HEK293 (cell line): ENCODE data around the gene GDI2.

Experiments used
- CTCF ChIA-PET: fragments of 350-600 bp; formaldehyde crosslinking; extraction: SDS; loops from one replicate; lab custom pipeline; 2021; ENCODE audit warnings: antibody characterized with exemption; lab: Yijun Ruan, JAX
- POLR2A ChIA-PET: fragments of 300-600 bp; formaldehyde crosslinking; extraction: SDS; loops from one replicate; lab custom pipeline; 2020; ENCODE audit warnings: antibody characterized with exemption, inconsistent platforms; lab: Yijun Ruan, JAX
- H3K27ac ChIP-seq: fragments of 200-500 bp; sonication (Bioruptor generic); 2 replicates; pipeline ENCODE4 v1.5.1; 2014; ENCODE audit warnings: low read depth, low read length, control low read depth, inconsistent platforms; ENCODE audit errors: extremely low read depth
- H3K36me3 ChIP-seq, 2 experiments: fragments of 200-500 bp in 1 of 2; sonication (Bioruptor generic) in 1 of 2; 1 replicate in 1 of 2; 2 replicates in 1 of 2; pipeline ENCODE4 v1.5.1; 2014 to 2017; ENCODE audit warnings: inconsistent platforms in 2 of 2, low read length in 2 of 2; ENCODE audit not compliant: control insufficient read depth in 2 of 2, insufficient read depth in 1 of 2
- H3K4me1 ChIP-seq: fragments of 200-500 bp; sonication (Bioruptor generic); 2 replicates; pipeline ENCODE4 v1.5.1; 2014; ENCODE audit warnings: mild to moderate bottlenecking, low read length, inconsistent platforms; ENCODE audit not compliant: control insufficient read depth, insufficient read depth
- H3K4me3 ChIP-seq: 2 replicates; pipeline ENCODE4 v1.5.1; 2011; ENCODE audit warnings: low read depth, mild to moderate bottlenecking, control low read depth, low read length, moderate library complexity
- H3K9me3 ChIP-seq: fragments of 200-500 bp; sonication (Bioruptor generic); 2 replicates; pipeline ENCODE4 v1.5.1; 2014; ENCODE audit warnings: low read depth, low read length, inconsistent platforms; ENCODE audit not compliant: control insufficient read depth, insufficient read depth
- EGR2 ChIP-seq: fragments of 450-650 bp; formaldehyde crosslinking; IDR thresholded peaks from 2 replicates; pipeline ENCODE4 v1.5.1; 2016; ENCODE audit warnings: low read depth, missing biosample characterization, missing genetic modification characterization
- KLF9 ChIP-seq: fragments of 450-650 bp; formaldehyde crosslinking; IDR thresholded peaks from 2 replicates; pipeline ENCODE4 v1.5.1; 2016; ENCODE audit warnings: missing biosample characterization, missing genetic modification characterization, low read depth
- SCRT1 ChIP-seq: fragments of 450-650 bp; formaldehyde crosslinking; IDR thresholded peaks from 2 replicates; pipeline ENCODE4 v1.5.1; 2016; ENCODE audit warnings: missing biosample characterization, missing genetic modification characterization, borderline replicate concordance
- ZBTB11 ChIP-seq: fragments of 450-650 bp; formaldehyde crosslinking; conservative IDR thresholded peaks from 2 replicates; pipeline ENCODE4 v1.5.1; 2016; ENCODE audit warnings: low read depth, missing biosample characterization, missing genetic modification characterization
- ZBTB21 ChIP-seq: fragments of 450-650 bp; formaldehyde crosslinking; IDR thresholded peaks from 2 replicates; pipeline ENCODE4 v1.5.1; 2017; ENCODE audit warnings: missing biosample characterization, missing genetic modification characterization
- ZBTB7A ChIP-seq: fragments of 450-650 bp; formaldehyde crosslinking; IDR thresholded peaks from 2 replicates; pipeline ENCODE4 v1.5.1; 2016; ENCODE audit warnings: low read depth, missing biosample characterization, missing genetic modification characterization
- ZNF133 ChIP-seq: fragments of 450-650 bp; formaldehyde crosslinking; IDR thresholded peaks from 2 replicates; pipeline ENCODE4 v1.5.1; 2016; ENCODE audit warnings: missing biosample characterization, missing genetic modification characterization
- ZNF223 ChIP-seq: fragments of 450-650 bp; formaldehyde crosslinking; IDR thresholded peaks from 2 replicates; pipeline ENCODE4 v1.5.1; 2016; ENCODE audit warnings: missing biosample characterization, missing genetic modification characterization
- ZNF521 ChIP-seq: fragments of 450-650 bp; formaldehyde crosslinking; IDR thresholded peaks from 2 replicates; pipeline ENCODE4 v1.5.1; 2017; ENCODE audit warnings: missing biosample characterization, mild to moderate bottlenecking, missing genetic modification characterization
- ZNF530 ChIP-seq: fragments of 450-650 bp; formaldehyde crosslinking; IDR thresholded peaks from 2 replicates; pipeline ENCODE4 v1.5.1; 2016; ENCODE audit warnings: low read depth, missing biosample characterization, missing genetic modification characterization
- TF ChIP-seq, protein P1 (sequence below): fragments of 450-650 bp; formaldehyde crosslinking; IDR thresholded peaks from 2 replicates; pipeline ENCODE4 v1.5.1; 2016; ENCODE audit warnings: missing biosample characterization, missing genetic modification characterization, low read depth
- TF ChIP-seq, protein P2 (sequence below): fragments of 450-650 bp; formaldehyde crosslinking; IDR thresholded peaks from 2 replicates; pipeline ENCODE4 v1.5.1; 2016; ENCODE audit warnings: missing biosample characterization, missing genetic modification characterization

The GDI2 gene

DNA sequence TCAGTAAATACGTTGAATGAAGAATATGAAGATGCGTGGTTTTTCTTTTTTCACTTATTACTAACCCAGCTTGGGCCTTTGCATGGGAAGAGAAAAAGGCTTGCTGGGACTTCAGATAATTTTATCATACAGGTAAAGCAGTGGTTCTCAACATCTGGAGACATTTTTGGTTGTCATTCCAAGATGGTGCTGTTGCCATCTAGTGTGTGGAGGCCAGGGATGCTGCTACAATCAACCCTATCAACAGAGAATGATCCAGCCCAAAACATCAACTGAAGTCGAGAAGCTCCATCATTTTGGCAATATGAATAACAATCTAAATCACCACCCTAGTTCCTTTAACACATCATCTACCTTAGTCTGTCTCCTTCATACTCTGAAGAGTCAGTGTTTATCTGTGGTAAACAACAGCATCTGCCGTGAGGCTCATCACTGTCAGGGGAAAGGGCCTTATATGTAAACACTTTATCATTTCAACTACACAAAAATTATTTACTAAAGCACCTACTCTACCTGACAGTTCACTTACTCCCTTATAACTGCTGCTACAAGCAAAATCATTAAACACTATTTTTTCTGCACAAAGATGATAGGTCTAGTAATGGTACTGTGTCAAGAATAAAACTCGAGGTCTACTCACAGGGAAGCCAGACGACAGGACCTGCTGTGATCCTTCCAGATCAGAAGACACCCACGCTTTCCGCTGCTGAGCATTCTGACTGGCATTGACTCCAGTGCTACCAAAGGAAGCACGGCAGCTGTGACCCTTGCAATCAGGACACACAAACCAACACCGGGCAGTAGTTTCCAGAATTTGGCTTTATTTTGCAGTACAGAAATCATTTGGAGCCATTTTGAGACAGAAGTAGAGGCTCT lies 48.6 kb downstream of the GDI2 start:
- ChIA-PET POLR2A (no interaction called here), CTCF (interaction anchor here (0.6 to 1.9 kb wide), 4 partner anchors 8 to 141 kb away, joined by 3 to 5 read pairs (median 4); no protein-coding TSS in a partner anchor)
- H3K27ac ChIP-seq, result no peak overlapping the region
- no peaks in the 10 kb centered on the region for H3K9me3 ChIP-seq
- no peak for TF ChIP-seq ZBTB7A (tag by site-specific recombination)
- no peak for TF ChIP-seq ZNF133 (tag by site-specific recombination)
- no peak for TF ChIP-seq SCRT1 (tag by site-specific recombination)
- no peaks in the 10 kb centered on the region for H3K4me1 ChIP-seq
- H3K36me3 ChIP-seq, result peaks cover 63 to 96% of the 10 kb centered on the region in 2 experiments
- H3K4me3 ChIP-seq, result no peak overlapping the region

- POLR2A ChIA-PET, result no interaction called here
Observed at GRCh38 chr10:5762531-5762930, 50.7 kb downstream of the GDI2 start.

More at GRCh38 chr10:5762531-5762930, 50.7 kb downstream of the GDI2 start:
- H3K36me3 ChIP-seq, result peaks cover 66 to 96% of the 10 kb centered on the region in 2 experiments
- H3K9me3 ChIP-seq, result no peaks in the 10 kb centered on the region
- H3K4me3 ChIP-seq, result no peak overlapping the region
- H3K4me1 ChIP-seq, result no peaks in the 10 kb centered on the region
- CTCF ChIA-PET, result interaction anchor here (0.6 to 0.7 kb wide), 3 partner anchors 23 to 944 kb away, joined by 3 to 5 read pairs (median 4); no protein-coding TSS in a partner anchor
- TF ChIP-seq ZBTB11 (no peak), EGR2 (tag by site-specific recombination) (no peak), ZNF223 (tag by site-specific recombination) (no peak), KLF9 (tag by site-specific recombination) (no peak), ZBTB21 (tag by site-specific recombination) (no peak), ZNF530 (tag by site-specific recombination) (no peak), ZNF521 (tag by site-specific recombination) (no peak)
- TF ChIP-seq, protein P1, sequence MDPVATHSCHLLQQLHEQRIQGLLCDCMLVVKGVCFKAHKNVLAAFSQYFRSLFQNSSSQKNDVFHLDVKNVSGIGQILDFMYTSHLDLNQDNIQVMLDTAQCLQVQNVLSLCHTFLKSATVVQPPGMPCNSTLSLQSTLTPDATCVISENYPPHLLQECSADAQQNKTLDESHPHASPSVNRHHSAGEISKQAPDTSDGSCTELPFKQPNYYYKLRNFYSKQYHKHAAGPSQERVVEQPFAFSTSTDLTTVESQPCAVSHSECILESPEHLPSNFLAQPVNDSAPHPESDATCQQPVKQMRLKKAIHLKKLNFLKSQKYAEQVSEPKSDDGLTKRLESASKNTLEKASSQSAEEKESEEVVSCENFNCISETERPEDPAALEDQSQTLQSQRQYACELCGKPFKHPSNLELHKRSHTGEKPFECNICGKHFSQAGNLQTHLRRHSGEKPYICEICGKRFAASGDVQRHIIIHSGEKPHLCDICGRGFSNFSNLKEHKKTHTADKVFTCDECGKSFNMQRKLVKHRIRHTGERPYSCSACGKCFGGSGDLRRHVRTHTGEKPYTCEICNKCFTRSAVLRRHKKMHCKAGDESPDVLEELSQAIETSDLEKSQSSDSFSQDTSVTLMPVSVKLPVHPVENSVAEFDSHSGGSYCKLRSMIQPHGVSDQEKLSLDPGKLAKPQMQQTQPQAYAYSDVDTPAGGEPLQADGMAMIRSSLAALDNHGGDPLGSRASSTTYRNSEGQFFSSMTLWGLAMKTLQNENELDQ, result no peak
- TF ChIP-seq, protein P2, sequence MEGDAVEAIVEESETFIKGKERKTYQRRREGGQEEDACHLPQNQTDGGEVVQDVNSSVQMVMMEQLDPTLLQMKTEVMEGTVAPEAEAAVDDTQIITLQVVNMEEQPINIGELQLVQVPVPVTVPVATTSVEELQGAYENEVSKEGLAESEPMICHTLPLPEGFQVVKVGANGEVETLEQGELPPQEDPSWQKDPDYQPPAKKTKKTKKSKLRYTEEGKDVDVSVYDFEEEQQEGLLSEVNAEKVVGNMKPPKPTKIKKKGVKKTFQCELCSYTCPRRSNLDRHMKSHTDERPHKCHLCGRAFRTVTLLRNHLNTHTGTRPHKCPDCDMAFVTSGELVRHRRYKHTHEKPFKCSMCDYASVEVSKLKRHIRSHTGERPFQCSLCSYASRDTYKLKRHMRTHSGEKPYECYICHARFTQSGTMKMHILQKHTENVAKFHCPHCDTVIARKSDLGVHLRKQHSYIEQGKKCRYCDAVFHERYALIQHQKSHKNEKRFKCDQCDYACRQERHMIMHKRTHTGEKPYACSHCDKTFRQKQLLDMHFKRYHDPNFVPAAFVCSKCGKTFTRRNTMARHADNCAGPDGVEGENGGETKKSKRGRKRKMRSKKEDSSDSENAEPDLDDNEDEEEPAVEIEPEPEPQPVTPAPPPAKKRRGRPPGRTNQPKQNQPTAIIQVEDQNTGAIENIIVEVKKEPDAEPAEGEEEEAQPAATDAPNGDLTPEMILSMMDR, result no peak
- H3K27ac ChIP-seq, result no peak overlapping the region
